HepG2 (cell line): Measurements from ENCODE around the gene FAM174C. TPM values are rescaled to one million over a fixed set of nuclear protein-coding genes. Genes with fewer than 3 reads are reported as not detected.

Experiments
- ATF7-NPFF ChIP-seq: sonication (generic); formaldehyde crosslinking; IDR thresholded peaks from 2 replicates; pipeline ENCODE4 v1.8.1; 2023; ENCODE audit warnings: mild to moderate bottlenecking, low read depth, missing genetic modification reagents, moderate library complexity
- CCDC6 ChIP-seq: sonication (generic); formaldehyde crosslinking; IDR thresholded peaks from 2 replicates; pipeline ENCODE4 v1.8.1; 2022; ENCODE audit warnings: mild to moderate bottlenecking, missing genetic modification reagents, moderate library complexity
- CENPT ChIP-seq: sonication (generic); formaldehyde crosslinking; IDR thresholded peaks from 2 replicates; pipeline ENCODE4 v1.8.0; 2022; ENCODE audit warnings: low read depth, mild to moderate bottlenecking, moderate library complexity, missing genetic modification reagents
- CHCHD3 ChIP-seq: sonication (generic); formaldehyde crosslinking; IDR thresholded peaks from 2 replicates; pipeline ENCODE4 v1.8.0; 2022; ENCODE audit warnings: mild to moderate bottlenecking, missing genetic modification reagents, moderate library complexity
- ETV6 ChIP-seq: sonication (generic); formaldehyde crosslinking; conservative IDR thresholded peaks from 2 replicates; pipeline ENCODE4 v1.4.0; 2020; ENCODE audit warnings: missing genetic modification reagents
- FOXP4 ChIP-seq: sonication (generic); formaldehyde crosslinking; IDR thresholded peaks from 2 replicates; pipeline ENCODE4 v1.4.0; 2020; ENCODE audit warnings: missing genetic modification reagents
- GPBP1L1 ChIP-seq: sonication (generic); formaldehyde crosslinking; IDR thresholded peaks from 2 replicates; pipeline ENCODE4 v1.5.0; 2020; ENCODE audit warnings: mild to moderate bottlenecking, missing genetic modification reagents
- HNRNPK ChIP-seq: fragments of 200-400 bp; formaldehyde crosslinking; IDR thresholded peaks from 2 replicates; pipeline ENCODE4 v1.6.1; 2018; ENCODE audit warnings: low read length, low read depth, moderate library complexity, mild to moderate bottlenecking; ENCODE audit not compliant: poor library complexity, severe bottlenecking
- JUND ChIP-seq: sonication (generic); formaldehyde crosslinking; IDR thresholded peaks from 2 replicates; pipeline ENCODE4 v1.8.0; 2022; ENCODE audit warnings: mild to moderate bottlenecking, missing genetic modification reagents
- KDM2A ChIP-seq: sonication (generic); formaldehyde crosslinking; IDR thresholded peaks from 2 replicates; pipeline ENCODE4 v1.4.0; 2020; ENCODE audit warnings: low read depth, missing genetic modification reagents, borderline replicate concordance
- MTERF4 ChIP-seq: sonication (generic); formaldehyde crosslinking; IDR thresholded peaks from 2 replicates; pipeline ENCODE4 v1.8.0; 2023; ENCODE audit warnings: mild to moderate bottlenecking, missing genetic modification reagents
- PCBP1 ChIP-seq: fragments of 200-400 bp; formaldehyde crosslinking; IDR thresholded peaks from 2 replicates; pipeline ENCODE4 v1.6.1; 2017; ENCODE audit warnings: mild to moderate bottlenecking, low read depth, low read length, borderline replicate concordance
- POLR2AphosphoS2 ChIP-seq: IDR thresholded peaks from 2 replicates; pipeline ENCODE4 v1.6.1; 2011; ENCODE audit warnings: low read depth, low read length, improper control_type of control experiment
- RXRA ChIP-seq: sonication (generic); formaldehyde crosslinking; IDR thresholded peaks from 2 replicates; pipeline ENCODE4 v1.5.1; 2020; ENCODE audit warnings: missing genetic modification reagents
- ZNF230 ChIP-seq: sonication (generic); formaldehyde crosslinking; IDR thresholded peaks from 2 replicates; pipeline ENCODE4 v1.4.0; 2020; ENCODE audit warnings: mild to moderate bottlenecking, missing genetic modification reagents
- ZNF749 ChIP-seq: sonication (generic); formaldehyde crosslinking; IDR thresholded peaks from 2 replicates; pipeline ENCODE4 v1.8.0; 2022; ENCODE audit warnings: mild to moderate bottlenecking, missing genetic modification reagents, moderate library complexity, borderline replicate concordance
- polyA plus RNA-seq, 8 experiments: library from polyadenylated mRNA; depleted of rRNA in 3 of 8; stranded (reverse) in 7 of 8; unstranded in 1 of 8; fragments of >200 nt; fragmentation: Illumina TruSeq in 4 of 8; extraction: Trizol in 4 of 8; gene quantifications; 2 replicates each; pipeline versions ENCODE4 v1.2.1 to v1.2.3, GENCODE V29; 2011 to 2016; ENCODE audit warnings: low read depth in 4 of 8, missing spikeins in 1 of 8, mixed read lengths in 1 of 8; ENCODE audit not compliant: insufficient read depth in 1 of 8
- total RNA-seq, 5 experiments: library from RNA; depleted of rRNA; stranded (reverse); fragments of >200 nt; fragmentation: Illumina TruSeq; extraction: Trizol; gene quantifications; 2 replicates each; pipeline ENCODE4 v1.2.3, GENCODE V29; 2016; ENCODE audit warnings: low read depth in 1 of 5
- TF ChIP-seq, protein P1 (sequence below): sonication (generic); formaldehyde crosslinking; IDR thresholded peaks from 2 replicates; pipeline ENCODE4 v1.9.0; 2021; ENCODE audit warnings: mild to moderate bottlenecking, missing genetic modification reagents

The FAM174C gene
- total and polyA plus RNA-seq, 2 of the 13 experiments (the other 11 are each of a cell fraction or from before 2014, with no cell fraction given), result 19.5 to 31.3 TPM

- no peak for TF ChIP-seq CHCHD3 (CRISPR knock-in tag)
- no peak for TF ChIP-seq GPBP1L1 (CRISPR knock-in tag)
- no peak for TF ChIP-seq CCDC6 (CRISPR knock-in tag)
- no peak for TF ChIP-seq JUND
- no peak for TF ChIP-seq MTERF4 (CRISPR knock-in tag)
- TF ChIP-seq, protein P1, sequence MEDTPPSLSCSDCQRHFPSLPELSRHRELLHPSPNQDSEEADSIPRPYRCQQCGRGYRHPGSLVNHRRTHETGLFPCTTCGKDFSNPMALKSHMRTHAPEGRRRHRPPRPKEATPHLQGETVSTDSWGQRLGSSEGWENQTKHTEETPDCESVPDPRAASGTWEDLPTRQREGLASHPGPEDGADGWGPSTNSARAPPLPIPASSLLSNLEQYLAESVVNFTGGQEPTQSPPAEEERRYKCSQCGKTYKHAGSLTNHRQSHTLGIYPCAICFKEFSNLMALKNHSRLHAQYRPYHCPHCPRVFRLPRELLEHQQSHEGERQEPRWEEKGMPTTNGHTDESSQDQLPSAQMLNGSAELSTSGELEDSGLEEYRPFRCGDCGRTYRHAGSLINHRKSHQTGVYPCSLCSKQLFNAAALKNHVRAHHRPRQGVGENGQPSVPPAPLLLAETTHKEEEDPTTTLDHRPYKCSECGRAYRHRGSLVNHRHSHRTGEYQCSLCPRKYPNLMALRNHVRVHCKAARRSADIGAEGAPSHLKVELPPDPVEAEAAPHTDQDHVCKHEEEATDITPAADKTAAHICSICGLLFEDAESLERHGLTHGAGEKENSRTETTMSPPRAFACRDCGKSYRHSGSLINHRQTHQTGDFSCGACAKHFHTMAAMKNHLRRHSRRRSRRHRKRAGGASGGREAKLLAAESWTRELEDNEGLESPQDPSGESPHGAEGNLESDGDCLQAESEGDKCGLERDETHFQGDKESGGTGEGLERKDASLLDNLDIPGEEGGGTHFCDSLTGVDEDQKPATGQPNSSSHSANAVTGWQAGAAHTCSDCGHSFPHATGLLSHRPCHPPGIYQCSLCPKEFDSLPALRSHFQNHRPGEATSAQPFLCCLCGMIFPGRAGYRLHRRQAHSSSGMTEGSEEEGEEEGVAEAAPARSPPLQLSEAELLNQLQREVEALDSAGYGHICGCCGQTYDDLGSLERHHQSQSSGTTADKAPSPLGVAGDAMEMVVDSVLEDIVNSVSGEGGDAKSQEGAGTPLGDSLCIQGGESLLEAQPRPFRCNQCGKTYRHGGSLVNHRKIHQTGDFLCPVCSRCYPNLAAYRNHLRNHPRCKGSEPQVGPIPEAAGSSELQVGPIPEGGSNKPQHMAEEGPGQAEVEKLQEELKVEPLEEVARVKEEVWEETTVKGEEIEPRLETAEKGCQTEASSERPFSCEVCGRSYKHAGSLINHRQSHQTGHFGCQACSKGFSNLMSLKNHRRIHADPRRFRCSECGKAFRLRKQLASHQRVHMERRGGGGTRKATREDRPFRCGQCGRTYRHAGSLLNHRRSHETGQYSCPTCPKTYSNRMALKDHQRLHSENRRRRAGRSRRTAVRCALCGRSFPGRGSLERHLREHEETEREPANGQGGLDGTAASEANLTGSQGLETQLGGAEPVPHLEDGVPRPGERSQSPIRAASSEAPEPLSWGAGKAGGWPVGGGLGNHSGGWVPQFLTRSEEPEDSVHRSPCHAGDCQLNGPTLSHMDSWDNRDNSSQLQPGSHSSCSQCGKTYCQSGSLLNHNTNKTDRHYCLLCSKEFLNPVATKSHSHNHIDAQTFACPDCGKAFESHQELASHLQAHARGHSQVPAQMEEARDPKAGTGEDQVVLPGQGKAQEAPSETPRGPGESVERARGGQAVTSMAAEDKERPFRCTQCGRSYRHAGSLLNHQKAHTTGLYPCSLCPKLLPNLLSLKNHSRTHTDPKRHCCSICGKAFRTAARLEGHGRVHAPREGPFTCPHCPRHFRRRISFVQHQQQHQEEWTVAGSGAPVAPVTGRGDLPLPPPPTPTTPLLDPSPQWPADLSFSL (CRISPR knock-in tag), result no peak
- no peak for TF ChIP-seq ETV6 (CRISPR knock-in tag)
- no peak for TF ChIP-seq ZNF749
- peak; percentile 50; the same call in 1 of the 2 replicates for TF ChIP-seq POLR2AphosphoS2
- TF ChIP-seq CENPT (CRISPR knock-in tag), result no peak
- TF ChIP-seq PCBP1, result no peak
- peak; percentile 15 for TF ChIP-seq HNRNPK
- TF ChIP-seq RXRA, result 0 out of 2 replicates have a peak, but pooled peaks have one; percentile 35
- no peak for TF ChIP-seq FOXP4 (CRISPR knock-in tag)
- no peak for TF ChIP-seq KDM2A (CRISPR knock-in tag)
- no peak for TF ChIP-seq ATF7-NPFF (CRISPR knock-in tag)
- TF ChIP-seq ZNF230 (CRISPR knock-in tag), result no peak
Measured at GRCh38 chr19:1255186-1256161, 19.9 kb upstream of the FAM174C start (continued).
